Measurements from ENCODE around the gene ENDOD1. TPM values are rescaled to one million over a fixed set of nuclear protein-coding genes. Genes with fewer than 3 reads are reported as not detected.

The ENDOD1 gene
- total RNA-seq, 2 experiments from 2014 or later = 21.5 to 22.1 TPM

- H3K27me3 Mint-ChIP-seq = peaks cover 3% of the 10 kb centered on the region
- peaks cover 56% of the 10 kb centered on the region for H3K4me1 Mint-ChIP-seq
- H3K4me3 Mint-ChIP-seq = peak overlapping the region; percentile 82
- peaks cover 8% of the 10 kb centered on the region for H3K36me3 Mint-ChIP-seq
- DNase-seq = no peak
- peak overlapping the region; percentile 86 for H3K27ac Mint-ChIP-seq
- H3K9me3 Mint-ChIP-seq = peaks cover under 1% of the 10 kb centered on the region
These were observed 63.5 kb downstream of the ENDOD1 start for GRCh38 chr11:95152876-95153856.

- H3K4me3 Mint-ChIP-seq = peak overlapping the region; percentile 82
- no peak for DNase-seq
- H3K27ac Mint-ChIP-seq = peak overlapping the region; percentile 86
- peaks cover 3% of the 10 kb centered on the region for H3K9me3 Mint-ChIP-seq
- H3K27me3 Mint-ChIP-seq = no peaks in the 10 kb centered on the region
- H3K36me3 Mint-ChIP-seq = peaks cover 11% of the 10 kb centered on the region
- H3K4me1 Mint-ChIP-seq = peaks cover 58% of the 10 kb centered on the region
These were observed 64.2 kb downstream of the ENDOD1 start for GRCh38 chr11:95153857-95154246.

- DNase-seq = peak; percentile 53
- H3K27ac Mint-ChIP-seq = no peak overlapping the region
- H3K27me3 Mint-ChIP-seq = no peaks in the 10 kb centered on the region
- H3K4me1 Mint-ChIP-seq = peaks cover 53% of the 10 kb centered on the region
- H3K36me3 Mint-ChIP-seq = peaks cover 10% of the 10 kb centered on the region
- H3K9me3 Mint-ChIP-seq = peaks cover 3% of the 10 kb centered on the region
- no peak overlapping the region for H3K4me3 Mint-ChIP-seq
These were observed 64.9 kb downstream of the ENDOD1 start for GRCh38 chr11:95154514-95154913.

- H3K4me1 Mint-ChIP-seq = peaks cover 47% of the 10 kb centered on the region
- H3K36me3 Mint-ChIP-seq = peaks cover 12% of the 10 kb centered on the region
- no peak for DNase-seq
- H3K9me3 Mint-ChIP-seq = peaks cover 3% of the 10 kb centered on the region
- no peaks in the 10 kb centered on the region for H3K27me3 Mint-ChIP-seq
- H3K27ac Mint-ChIP-seq = no peak overlapping the region
- H3K4me3 Mint-ChIP-seq = no peak overlapping the region
These were observed 65.7 kb downstream of the ENDOD1 start for GRCh38 chr11:95155385-95155784.

- peaks cover 3% of the 10 kb centered on the region for H3K9me3 Mint-ChIP-seq
- DNase-seq = no peak
- H3K27ac Mint-ChIP-seq = peak overlapping the region; percentile 44
- peaks cover 47% of the 10 kb centered on the region for H3K4me1 Mint-ChIP-seq
- H3K4me3 Mint-ChIP-seq = no peak overlapping the region
- peaks cover 14% of the 10 kb centered on the region for H3K36me3 Mint-ChIP-seq
- no peaks in the 10 kb centered on the region for H3K27me3 Mint-ChIP-seq
These were observed 66.6 kb downstream of the ENDOD1 start for GRCh38 chr11:95156133-95156721.

GRCh38 chr11:95156916-95157541, 67.4 kb downstream of the ENDOD1 start:
- Mint-ChIP-seq H3K27ac (no peak overlapping the region), H3K4me3 (no peak overlapping the region), H3K9me3 (peaks cover 3% of the 10 kb centered on the region), H3K4me1 (peaks cover 42% of the 10 kb centered on the region), H3K27me3 (no peaks in the 10 kb centered on the region), H3K36me3 (peaks cover 14% of the 10 kb centered on the region)
- DNase-seq = no peak

- no peak overlapping the region for H3K4me3 Mint-ChIP-seq
- H3K27me3 Mint-ChIP-seq = no peaks in the 10 kb centered on the region
- H3K9me3 Mint-ChIP-seq = peaks cover 3% of the 10 kb centered on the region
- DNase-seq = no peak
- H3K4me1 Mint-ChIP-seq = peaks cover 40% of the 10 kb centered on the region
- H3K27ac Mint-ChIP-seq = peak overlapping the region; percentile 42
- peaks cover 14% of the 10 kb centered on the region for H3K36me3 Mint-ChIP-seq
These were observed 68.2 kb downstream of the ENDOD1 start for GRCh38 chr11:95157824-95158223.

GRCh38 chr11:95161248-95161647, 71.6 kb downstream of the ENDOD1 start:
- Mint-ChIP-seq H3K27me3 (no peaks in the 10 kb centered on the region), H3K9me3 (peaks cover 3% of the 10 kb centered on the region), H3K36me3 (peaks cover 18% of the 10 kb centered on the region), H3K27ac (peak overlapping the region; percentile 46), H3K4me3 (no peak overlapping the region), H3K4me1 (peaks cover 31% of the 10 kb centered on the region)
- DNase-seq = no peak

- Mint-ChIP-seq H3K27me3 (no peaks in the 10 kb centered on the region), H3K9me3 (peaks cover 3% of the 10 kb centered on the region), H3K27ac (peak overlapping the region; percentile 38), H3K4me1 (peaks cover 15% of the 10 kb centered on the region), H3K36me3 (peaks cover 15% of the 10 kb centered on the region), H3K4me3 (no peak overlapping the region)
- no peak for DNase-seq
These were observed 73.5 kb downstream of the ENDOD1 start for GRCh38 chr11:95163106-95163505.

- H3K36me3 Mint-ChIP-seq = peaks cover 7% of the 10 kb centered on the region
- DNase-seq = no peak
- H3K27ac Mint-ChIP-seq = no peak overlapping the region
- H3K9me3 Mint-ChIP-seq = no peaks in the 10 kb centered on the region
- no peaks in the 10 kb centered on the region for H3K27me3 Mint-ChIP-seq
- no peak overlapping the region for H3K4me3 Mint-ChIP-seq
- peaks cover 12% of the 10 kb centered on the region for H3K4me1 Mint-ChIP-seq
These were observed 76.0 kb downstream of the ENDOD1 start for GRCh38 chr11:95165638-95166037.

- no peaks in the 10 kb centered on the region for H3K9me3 Mint-ChIP-seq
- H3K27me3 Mint-ChIP-seq = no peaks in the 10 kb centered on the region
- H3K4me1 Mint-ChIP-seq = peaks cover 12% of the 10 kb centered on the region
- peaks cover 7% of the 10 kb centered on the region for H3K36me3 Mint-ChIP-seq
- H3K27ac Mint-ChIP-seq = no peak overlapping the region
- H3K4me3 Mint-ChIP-seq = no peak overlapping the region
- DNase-seq = no peak
These were observed 77.1 kb downstream of the ENDOD1 start for GRCh38 chr11:95166781-95167180.

- DNase-seq = no peak
- Mint-ChIP-seq H3K4me1 (no peaks in the 10 kb centered on the region), H3K27ac (no peak overlapping the region), H3K27me3 (no peaks in the 10 kb centered on the region), H3K9me3 (no peaks in the 10 kb centered on the region), H3K36me3 (no peaks in the 10 kb centered on the region), H3K4me3 (no peak overlapping the region)
These were observed 80.6 kb downstream of the ENDOD1 start for GRCh38 chr11:95170294-95170693.

- Mint-ChIP-seq H3K4me3 (no peak overlapping the region), H3K27ac (no peak overlapping the region), H3K4me1 (no peaks in the 10 kb centered on the region), H3K36me3 (peaks cover 5% of the 10 kb centered on the region), H3K27me3 (no peaks in the 10 kb centered on the region), H3K9me3 (no peaks in the 10 kb centered on the region)
- DNase-seq = no peak
These were observed 86.3 kb downstream of the ENDOD1 start for GRCh38 chr11:95175818-95176380.

All from activated naive CD8-positive, alpha-beta T cell treated with anti-CD3 and anti-CD28 coated beads for 36 hours (primary cell).